SH-SY5Y (cell line): Measurements from ENCODE around the gene SRSF7.

Source experiments
- GATA2 ChIP-seq: IDR thresholded peaks from 2 replicates; pipeline ENCODE4 v1.6.1; 2011; ENCODE audit warnings: mild to moderate bottlenecking, low read depth, low read length
- GATA3 ChIP-seq: IDR thresholded peaks from 2 replicates; pipeline ENCODE4 v1.6.1; 2011; ENCODE audit warnings: low read depth, mild to moderate bottlenecking, low read length, moderate library complexity

DNA sequence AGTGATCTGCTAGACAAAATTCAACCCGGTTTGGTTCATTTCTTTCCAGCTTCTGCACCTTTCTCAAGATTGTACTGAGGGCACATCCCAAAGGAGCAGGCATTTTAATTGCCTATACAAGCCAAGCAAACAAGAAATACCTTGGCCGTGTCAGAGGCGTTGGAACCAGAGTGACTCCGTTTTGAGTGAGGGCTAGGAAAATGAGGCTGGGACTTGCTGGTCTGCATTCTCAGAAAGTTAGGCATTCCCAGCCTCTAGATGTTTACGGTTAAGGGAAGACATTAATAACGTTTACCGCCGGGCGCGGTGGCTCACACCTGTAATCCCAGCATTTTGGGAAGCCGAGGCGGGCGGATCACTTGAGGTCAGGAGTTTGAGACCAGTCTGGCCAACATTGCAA lies 25.4 kb upstream of the SRSF7 start:
- TF ChIP-seq GATA3 (no peak), GATA2 (no peak)
